Left lobe of liver (tissue), 2 donors: ENCODE measurements around the gene AKAP11. TPM values are rescaled to one million over a fixed set of nuclear protein-coding genes. Genes with fewer than 3 reads are reported as not detected.
A peak's percentile ranks its signal among the peaks of the same experiment; 100 is the strongest.

ENCODE experiments used
- ATAC-seq: fragments of 200-7000 bp; cut with Tn5 transposase; one replicate; pipeline ENCODE4 v1.9.1; 2020; ENCODE audit warnings: mild to moderate bottlenecking, moderate library complexity
- DNase-seq: peaks from one replicate; pipeline ENCODE4 v3.0.0-alpha.2; 2020; ENCODE audit warnings: low spot score
- total RNA-seq: library from RNA; stranded (reverse); gene quantifications from one replicate; pipeline ENCODE4 v1.2.1, GENCODE V29; 2021
- donor health status: DM: no; HTN: no; CAD: no; lungs with moderate emphysema.
- donor health status: DM: no; HTN: yes; CAD: no.

The AKAP11 gene
- total RNA-seq, 1 donor from 2014 or later, result 8.0 TPM

DNA sequence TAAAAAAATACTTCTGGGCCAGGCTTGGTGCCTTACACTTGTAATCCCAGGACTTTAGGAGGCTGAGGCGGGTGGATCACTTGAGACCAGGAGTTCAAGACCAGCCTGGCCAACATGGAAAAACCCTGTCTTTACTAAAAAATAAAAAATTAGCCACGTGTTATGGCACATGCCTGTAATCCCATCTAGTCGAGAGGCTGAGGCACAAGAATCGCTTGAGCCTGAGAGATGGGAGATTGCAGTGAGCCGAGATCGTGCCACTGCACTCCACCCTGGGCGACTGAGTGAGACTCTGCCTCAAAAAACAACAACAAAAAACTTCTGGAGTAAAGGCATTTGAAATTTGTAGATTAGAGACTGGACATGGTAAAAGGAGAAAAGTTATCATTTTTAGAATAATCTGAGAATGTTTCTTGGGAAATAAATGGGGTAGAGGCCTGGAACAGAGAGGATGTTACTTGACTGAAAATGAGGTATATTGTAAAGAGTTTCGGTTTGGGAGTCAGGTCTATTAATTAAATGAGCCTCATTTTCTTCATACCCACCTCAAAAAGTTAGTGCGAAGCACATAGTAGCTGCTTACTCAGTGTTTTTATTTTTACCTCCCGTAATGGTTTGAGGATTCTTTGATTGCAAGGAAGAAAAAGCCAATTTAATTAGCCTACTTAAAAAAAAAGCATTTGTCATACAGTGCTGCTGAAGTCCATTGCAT lies 2.6 kb downstream of the AKAP11 start:
- no peak for ATAC-seq
- no peak for DNase-seq

GRCh38 chr13:42275098-42275471 lies 3.1 kb downstream of the AKAP11 start:
- DNase-seq, result no peak
- ATAC-seq, result no peak

- ATAC-seq (no peak), DNase-seq (no peak)
Measured at GRCh38 chr13:42275506-42275905, 3.6 kb downstream of the AKAP11 start.

DNA sequence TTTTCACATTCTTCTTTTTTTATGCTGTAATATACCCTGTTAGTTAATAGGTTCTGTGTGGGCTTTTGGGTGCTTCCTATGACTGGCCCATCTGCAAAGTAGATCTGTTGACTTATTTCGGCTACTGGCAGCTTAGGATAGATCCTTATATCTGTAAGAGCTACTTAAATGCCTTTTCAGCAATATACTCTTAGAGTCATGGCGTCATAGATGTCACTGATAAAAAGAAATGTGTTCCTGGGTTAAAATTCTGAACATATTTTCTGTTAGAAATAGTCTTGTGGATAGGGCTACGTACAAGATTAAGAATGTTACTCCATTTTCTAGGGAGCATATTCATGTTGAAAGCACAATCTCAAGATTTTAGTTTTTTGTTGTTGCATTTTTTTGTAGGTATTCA lies 4.7 kb downstream of the AKAP11 start:
- ATAC-seq (no peak), DNase-seq (no peak)

GRCh38 chr13:42277618-42278276 lies 5.8 kb downstream of the AKAP11 start:
- DNase-seq, result no peak
- ATAC-seq, result no peak

DNA sequence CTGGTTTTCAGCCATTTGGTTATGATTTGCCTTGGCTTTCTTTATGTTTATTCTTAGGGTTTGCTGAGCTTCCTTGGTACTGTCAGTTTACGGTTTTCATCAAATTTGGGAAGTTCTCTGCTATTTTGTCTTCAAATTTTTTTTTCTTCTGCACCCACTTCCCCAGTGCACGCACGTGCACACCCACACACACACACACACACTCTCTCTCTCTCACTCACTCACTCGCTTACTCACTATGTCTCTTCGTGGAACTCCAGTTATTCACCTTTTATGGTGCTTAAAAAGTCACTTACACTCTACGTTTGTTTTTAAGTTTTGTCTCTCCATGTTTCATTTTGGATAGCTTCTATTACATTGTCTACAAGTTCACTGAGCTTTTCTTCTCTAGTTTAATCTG lies 7.1 kb downstream of the AKAP11 start:
- DNase-seq (no peak), ATAC-seq (no peak)

- no peak for DNase-seq
- ATAC-seq, result no peak
Measured at GRCh38 chr13:42279986-42280385, 8.0 kb downstream of the AKAP11 start.

- DNase-seq (no peak), ATAC-seq (no peak)
Measured at GRCh38 chr13:42280537-42280936, 8.6 kb downstream of the AKAP11 start.

DNA sequence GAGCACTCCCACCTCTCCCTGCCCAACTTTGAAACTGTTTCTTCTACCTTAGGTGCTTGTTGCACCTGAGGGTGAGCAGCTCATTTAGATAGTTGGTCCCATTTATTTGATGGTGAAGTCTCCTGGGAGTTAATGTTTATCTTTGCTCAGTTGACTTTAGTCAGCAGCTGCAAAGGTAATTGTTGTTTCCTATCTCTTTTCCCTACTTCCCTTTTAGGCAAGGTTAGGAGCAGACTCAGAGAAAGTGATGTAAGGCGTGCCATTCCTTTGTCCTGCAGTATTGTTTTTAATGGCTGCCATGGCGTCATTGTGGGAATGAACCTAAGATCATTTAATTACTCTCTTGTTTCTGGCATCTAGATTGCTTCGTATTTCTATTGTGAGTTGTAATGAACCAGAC lies 11.6 kb downstream of the AKAP11 start:
- DNase-seq, result no peak
- no peak for ATAC-seq

DNA sequence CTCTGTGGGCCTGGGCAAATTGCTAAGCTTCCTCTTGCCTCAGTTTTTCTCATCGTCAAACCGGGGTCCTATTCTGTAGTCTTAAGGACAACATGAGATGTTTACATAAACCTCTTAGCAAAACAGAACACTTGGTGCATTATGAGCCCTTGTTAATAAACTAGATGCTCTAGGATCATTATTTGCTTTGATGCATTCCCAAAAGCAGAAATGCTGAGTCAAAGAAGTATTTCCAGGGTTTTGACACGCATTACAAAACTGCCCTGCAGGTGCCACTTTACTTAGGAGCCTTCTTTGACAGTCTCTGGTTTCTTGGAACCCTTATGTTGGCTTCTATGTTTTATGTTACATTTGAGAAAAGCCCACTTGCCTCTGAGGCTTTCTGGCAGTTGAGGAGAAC lies 12.1 kb downstream of the AKAP11 start:
- DNase-seq (no peak), ATAC-seq (no peak)

- DNase-seq (no peak), ATAC-seq (no peak)
Measured at GRCh38 chr13:42298392-42298791, 26.4 kb downstream of the AKAP11 start.

- no peak for ATAC-seq
- no peak for DNase-seq
Measured at GRCh38 chr13:42305503-42305902, 33.6 kb downstream of the AKAP11 start.

DNA sequence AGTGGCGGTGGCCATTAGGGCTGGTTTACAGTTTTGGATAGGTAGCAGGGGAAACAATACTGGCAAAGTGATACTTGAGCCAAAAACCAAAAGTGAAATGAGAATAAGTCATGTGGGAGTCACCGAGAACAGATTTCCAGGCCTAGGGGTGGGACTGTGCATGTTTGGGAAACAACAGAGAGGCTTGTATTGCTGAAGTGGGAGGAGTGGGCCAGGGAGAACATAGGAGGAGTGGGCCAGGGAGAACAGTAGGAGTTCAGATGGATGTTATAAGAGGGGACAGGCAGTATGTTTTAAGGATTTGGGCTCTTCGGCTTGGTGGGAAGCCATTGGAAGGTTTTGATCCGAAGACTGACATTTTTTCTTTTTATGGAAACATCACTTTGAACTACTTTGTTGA lies 35.5 kb downstream of the AKAP11 start:
- DNase-seq (no peak), ATAC-seq (no peak)

DNA sequence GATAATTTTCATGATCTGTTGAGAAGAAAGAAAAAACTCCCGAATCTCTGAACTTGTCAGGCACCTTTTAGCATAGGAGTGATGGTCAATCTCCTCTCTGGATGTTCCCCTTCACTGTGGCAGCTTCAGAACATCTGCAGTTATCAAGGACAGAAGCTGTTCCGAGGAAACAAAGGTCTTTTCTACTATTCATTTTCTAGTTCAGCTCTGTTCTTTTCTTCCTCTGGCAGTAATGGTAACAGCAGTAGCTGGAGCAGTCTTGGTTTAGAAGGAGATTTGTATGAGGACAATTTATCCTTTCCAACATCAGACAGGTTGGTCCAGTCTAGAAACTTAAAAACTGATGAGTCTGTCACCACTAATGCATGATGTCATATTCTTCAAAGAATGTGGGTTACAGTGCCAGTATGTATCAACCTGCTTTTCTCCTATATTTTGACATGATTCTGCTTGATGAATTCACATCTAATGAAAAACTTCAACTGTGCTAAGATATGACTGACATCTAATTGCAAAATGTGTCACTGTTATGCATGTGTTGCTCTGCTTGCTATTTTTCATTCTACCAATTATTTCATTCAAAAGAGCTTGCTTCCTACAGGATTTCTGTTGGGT lies 41.0 kb downstream of the AKAP11 start:
- ATAC-seq (no peak), DNase-seq (no peak)

GRCh38 chr13:42318570-42318969 lies 46.6 kb downstream of the AKAP11 start:
- ATAC-seq, result no peak

GRCh38 chr13:42320375-42320787 lies 48.4 kb downstream of the AKAP11 start:
- ATAC-seq (peak; percentile 89), DNase-seq (peak; percentile 55)

More at GRCh38 chr13:42318570-42318969, 46.6 kb downstream of the AKAP11 start:
- DNase-seq, result no peak

DNA sequence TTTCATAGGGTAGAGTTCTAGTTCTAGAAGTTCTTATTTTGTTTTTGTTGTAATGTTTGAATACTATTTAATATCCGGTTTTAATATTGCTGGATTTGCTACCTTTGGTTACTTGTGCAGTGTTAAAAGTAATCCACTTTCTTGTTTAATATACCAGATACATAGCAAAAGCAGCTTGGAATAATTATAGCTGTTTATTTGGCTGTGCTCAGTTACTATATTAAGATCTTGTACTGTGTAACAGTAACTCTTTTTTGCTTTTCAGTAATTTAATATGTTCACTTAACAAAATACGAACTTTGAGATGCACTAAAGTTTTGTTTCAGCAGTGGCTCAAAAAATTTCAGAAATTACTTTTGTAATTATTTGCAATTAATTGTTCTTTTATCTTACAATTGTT lies 50.9 kb downstream of the AKAP11 start:
- ATAC-seq, result no peak

GRCh38 chr13:42324704-42325103 lies 52.8 kb downstream of the AKAP11 start:
- ATAC-seq, result no peak
- no peak for DNase-seq

More for the DNA sequence above, 50.9 kb downstream of the AKAP11 start:
- DNase-seq, result no peak

- ATAC-seq, result peak; percentile 47
Measured at GRCh38 chr13:42327725-42328124, 55.8 kb downstream of the AKAP11 start.

DNA sequence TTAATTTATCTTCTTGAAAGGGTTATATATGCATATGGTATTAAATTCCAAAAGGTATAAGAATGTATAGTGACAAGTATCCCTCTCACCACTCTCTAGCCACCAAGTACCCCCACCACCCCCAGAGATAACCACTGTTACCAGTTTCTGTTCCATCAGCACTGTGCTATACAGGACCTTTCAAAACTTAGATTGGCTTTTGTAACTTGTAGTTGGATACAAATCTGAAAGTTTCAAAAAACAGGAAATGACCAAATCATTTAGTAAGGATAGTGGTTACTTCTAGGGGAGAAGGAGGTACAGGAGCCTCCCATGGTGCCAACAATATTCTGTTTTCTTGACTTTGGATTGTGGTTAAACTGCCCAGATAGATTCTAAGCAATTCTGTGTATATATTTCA lies 56.7 kb downstream of the AKAP11 start:
- DNase-seq, result no peak
- no peak for ATAC-seq

More at GRCh38 chr13:42327725-42328124, 55.8 kb downstream of the AKAP11 start:
- no peak for DNase-seq

DNA sequence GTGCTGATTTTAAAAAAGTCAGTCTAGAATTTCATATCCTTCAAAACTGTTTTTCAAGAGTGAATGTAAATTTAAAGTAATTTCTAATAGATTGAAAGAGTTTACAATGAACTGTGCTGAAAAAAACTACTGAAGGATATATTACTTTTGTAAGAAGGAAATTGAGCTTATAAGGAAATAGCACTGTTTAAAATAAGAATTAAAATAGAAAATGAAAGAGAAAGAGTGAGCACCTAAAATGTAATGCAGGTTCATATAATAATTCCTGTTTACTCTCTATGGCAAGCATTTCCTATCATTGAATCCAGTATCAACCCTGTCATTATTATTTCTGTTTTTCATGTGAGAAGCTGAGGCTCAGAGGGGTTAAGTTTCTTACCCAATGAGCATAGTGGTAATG lies 57.3 kb downstream of the AKAP11 start:
- DNase-seq (no peak), ATAC-seq (no peak)

DNA sequence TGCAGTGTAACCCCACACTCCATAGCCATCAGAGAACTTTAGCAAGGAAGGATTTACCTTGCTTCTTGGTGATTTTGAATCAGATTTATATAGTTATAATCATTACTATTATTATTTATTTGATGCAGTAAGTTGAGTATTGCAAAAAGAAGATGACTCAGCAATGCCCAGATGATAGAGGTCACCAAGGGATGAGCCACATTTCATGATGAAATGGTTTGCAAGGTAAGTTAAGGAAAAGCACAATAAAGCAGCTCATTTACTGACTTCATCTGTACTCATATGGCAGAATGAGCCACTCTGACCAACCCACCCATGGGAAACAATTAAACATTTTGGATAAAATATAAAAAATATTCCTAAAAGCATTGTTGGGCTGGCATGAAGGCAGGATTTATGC lies 59.1 kb downstream of the AKAP11 start:
- ATAC-seq, result no peak
- no peak for DNase-seq
